T-cell (primary cell): Measurements from ENCODE around the gene ENKUR. TPM values are rescaled to one million over a fixed set of nuclear protein-coding genes. Genes with fewer than 3 reads are reported as not detected.
"Not testable (repeated sequence)": the region's sequence is repeated elsewhere in the genome, so short reads cannot be mapped to it uniquely, and the experiment has no call there.

Experiments
- ATAC-seq, 4 experiments: fragments of 200-7000 bp in 3 of 4; fragments of 150-1000 bp in 1 of 4; cut with Tn5 transposase; replicated peaks in 1 of 4; 1 replicate in 3 of 4; 2 replicates in 1 of 4; pipeline ENCODE4 v1.10.0; 2021; ENCODE audit warnings: moderate library complexity in 3 of 4, mild to moderate bottlenecking in 2 of 4, moderate number of reproducible peaks in 1 of 4
- CTCF ChIA-PET, 2 donors: fragments of 300-600 bp; sonication (Branson Sonifier 250); formaldehyde crosslinking; loops; one replicate each; lab custom pipeline; 2022; ENCODE audit warnings: antibody characterized with exemption in 2 of 2; lab: Charles Lee
- POLR2A ChIA-PET, 2 donors: fragments of 300-600 bp; sonication (Branson Sonifier 250); formaldehyde crosslinking; loops; one replicate each; lab custom pipeline; 2022; ENCODE audit warnings: antibody characterized with exemption in 2 of 2; lab: Charles Lee
- DNase-seq, 35 experiments: peaks; one replicate each; pipeline versions ENCODE4 v3.0.0 to v3.0.0-alpha.2; 2013 to 2023
- H3K27ac ChIP-seq: one replicate; pipeline ENCODE4 v1.5.1; 2013; ENCODE audit warnings: low read length
- H3K27me3 ChIP-seq, 2 experiments: replicated peaks in 1 of 2; 1 replicate in 1 of 2; 2 replicates in 1 of 2; pipeline versions ENCODE4 v1.6.1 to v1.7.0; 2013; ENCODE audit warnings: low read length in 1 of 2, mixed read lengths in 1 of 2; ENCODE audit not compliant: control insufficient read depth in 2 of 2, insufficient read depth in 2 of 2; ENCODE audit errors: extremely low read depth in 1 of 2
- H3K36me3 ChIP-seq, 2 donors: 1 replicate in 1 of 2; 2 replicates in 1 of 2; pipeline versions ENCODE4 v1.6.1 to v1.7.0; 2013; ENCODE audit warnings: low read length in 1 of 2; ENCODE audit not compliant: control insufficient read depth in 2 of 2, insufficient read depth in 1 of 2; ENCODE audit errors: extremely low read depth in 1 of 2
- H3K4me1 ChIP-seq, 2 experiments: 1 replicate in 1 of 2; 2 replicates in 1 of 2; pipeline versions ENCODE4 v1.6.1 to v1.7.0; 2013; ENCODE audit warnings: low read length in 2 of 2, mixed read lengths in 1 of 2; ENCODE audit not compliant: insufficient read depth in 2 of 2, control insufficient read depth in 1 of 2; ENCODE audit errors: extremely low read depth in 1 of 2
- H3K4me3 ChIP-seq, 2 donors: 1 replicate in 1 of 2; 2 replicates in 1 of 2; pipeline versions ENCODE4 v1.5.1 to v1.7.0; 2013; ENCODE audit warnings: mild to moderate bottlenecking in 2 of 2, low read length in 1 of 2, moderate library complexity in 1 of 2; ENCODE audit not compliant: control insufficient read depth in 1 of 2; ENCODE audit errors: extremely low read depth in 1 of 2
- H3K9me3 ChIP-seq: 2 replicates; pipeline ENCODE4 v1.7.0; 2013
- H3K27ac Mint-ChIP-seq, 2 donors: one replicate each; pipeline ENCODE4 v1.8.0; 2020 to 2021; ENCODE audit warnings: mild to moderate bottlenecking in 2 of 2, mixed read lengths in 2 of 2
- H3K27me3 Mint-ChIP-seq, 2 donors: one replicate each; pipeline ENCODE4 v1.8.0; 2021 to 2022; ENCODE audit warnings: mixed read lengths in 2 of 2
- H3K36me3 Mint-ChIP-seq: one replicate; pipeline ENCODE4 v1.8.0; 2021; ENCODE audit warnings: mixed read lengths
- H3K4me1 Mint-ChIP-seq, 3 donors: one replicate each; pipeline ENCODE4 v1.8.0; 2020 to 2022; ENCODE audit warnings: mixed read lengths in 3 of 3, mild to moderate bottlenecking in 1 of 3
- H3K4me3 Mint-ChIP-seq, 3 donors: one replicate each; pipeline ENCODE4 v1.8.0; 2020 to 2022; ENCODE audit warnings: mild to moderate bottlenecking in 3 of 3, mixed read lengths in 3 of 3, moderate library complexity in 3 of 3
- H3K9me3 Mint-ChIP-seq, 3 donors: one replicate each; pipeline ENCODE4 v1.8.0; 2020 to 2022; ENCODE audit warnings: mixed read lengths in 3 of 3
- WGBS: methylation state at CpG from one replicate; pipeline ENCODE4 v1.1.5; 2013; ENCODE audit warnings: missing lambda C conversion rate; ENCODE audit not compliant: insufficient coverage; 5-methylcytosine and 5-hydroxymethylcytosine counted together
- total RNA-seq, 35 experiments: library from RNA in 6 of 35; stranded (reverse) in 6 of 35; fragments of 120-200 nt in 1 of 35; gene quantifications; one replicate each; pipeline versions ENCODE4 v1.2.1 to v1.2.4 and lab custom pipeline; 2013 to 2026

ENKUR gene
- total RNA-seq, 5 donors from 2014 or later (not counting 1 experiment from before 2014, with no cell fraction given) = 0.48 TPM; not detected in 4

- Mint-ChIP-seq H3K27ac (no peak overlapping the region), H3K9me3 (no peaks in the 10 kb centered on the region), H3K4me3 (no peak overlapping the region), H3K36me3 (no peaks in the 10 kb centered on the region), H3K4me1 (peaks cover 5 to 6% (median 6%) of the 10 kb centered on the region in 3 donors), H3K27me3 (peaks cover 0 to 2% of the 10 kb centered on the region in 2 donors)
- no peaks in the 10 kb centered on the region for H3K27me3 ChIP-seq
- ATAC-seq = no peak
- no peak for DNase-seq
- H3K4me3 ChIP-seq = no peak overlapping the region
- CTCF ChIA-PET = no interaction called here
- H3K27ac ChIP-seq = no peak overlapping the region
- no peaks in the 10 kb centered on the region for H3K36me3 ChIP-seq
- no peaks in the 10 kb centered on the region for H3K9me3 ChIP-seq
- POLR2A ChIA-PET = no interaction called here
- peaks cover 0 to 1% of the 10 kb centered on the region in 2 experiments for H3K4me1 ChIP-seq
- WGBS = no CpG with 5 or more reads among the region's 4 CpGs
Observed at GRCh38 chr10:24958091-24958720, 57.8 kb downstream of the ENKUR start.

DNA sequence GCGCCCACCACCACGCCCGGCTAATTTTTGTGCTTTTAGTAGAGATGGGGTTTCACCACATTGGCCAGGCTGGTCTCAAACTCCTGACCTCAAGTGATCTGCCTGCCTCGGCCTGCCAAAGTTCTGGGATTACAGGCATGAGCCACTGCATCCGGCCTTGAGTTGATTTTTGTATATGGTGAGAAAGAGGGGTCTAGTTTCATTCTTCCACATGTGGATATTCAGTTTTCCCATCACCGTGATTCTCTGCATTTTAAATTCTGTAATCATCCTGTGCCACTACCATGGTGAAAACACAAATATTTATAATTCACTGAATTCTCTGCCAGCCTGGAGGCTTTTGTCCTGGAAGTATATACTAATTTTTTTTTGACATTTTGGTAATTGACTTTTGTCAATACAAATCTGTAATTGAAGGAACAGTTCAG, 58.3 kb downstream of the ENKUR start:
- DNase-seq, H3K36me3 Mint-ChIP-seq, H3K27ac Mint-ChIP-seq, CTCF ChIA-PET, H3K4me3 ChIP-seq, H3K27me3 ChIP-seq, POLR2A ChIA-PET, ATAC-seq, H3K4me3 Mint-ChIP-seq, H3K9me3 ChIP-seq, H3K27me3 Mint-ChIP-seq, H3K9me3 Mint-ChIP-seq, H3K27ac ChIP-seq, H3K36me3 ChIP-seq, H3K4me1 ChIP-seq: not testable (repeated sequence)
- no CpG with 5 or more reads among the region's 6 CpGs for WGBS
- H3K4me1 Mint-ChIP-seq = peaks cover 7 to 11% (median 11%) of the 10 kb centered on the region in 3 donors

DNA sequence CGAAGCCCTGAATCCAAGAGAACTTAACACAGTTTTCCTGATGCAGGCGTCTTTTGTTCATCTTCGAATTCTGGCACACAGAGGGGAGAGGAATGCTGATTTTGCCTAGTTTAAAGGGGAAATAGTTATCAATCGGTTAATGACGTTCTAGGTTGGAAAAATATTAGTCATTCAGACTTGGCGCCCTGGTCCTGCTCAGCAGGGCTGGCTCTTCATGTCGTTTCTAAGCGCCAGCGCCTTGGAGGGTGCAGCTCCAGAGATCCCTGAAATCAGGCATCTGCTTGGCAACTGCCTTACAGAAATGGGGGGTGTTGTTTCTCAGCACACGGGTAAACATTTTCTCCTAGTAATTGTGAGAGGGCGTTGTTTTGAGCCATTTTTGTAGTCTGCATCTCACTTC, 62.3 kb downstream of the ENKUR start:
- peak overlapping the region; percentile 74 to 83 (median 83) for H3K4me3 Mint-ChIP-seq
- no peaks in the 10 kb centered on the region for H3K36me3 ChIP-seq
- H3K4me3 ChIP-seq = no peak overlapping the region
- no peaks in the 10 kb centered on the region for H3K27me3 ChIP-seq
- ChIA-PET CTCF (interaction anchor here (0.6 to 0.7 kb wide), 5 partner anchors 64 to 405 kb away, joined by 3 to 10 read pairs (median 6); no protein-coding TSS in a partner anchor), POLR2A (interaction anchor here in 1 of 2 donors (0.6 kb wide), 1 partner anchor 10 kb away, joined by 11 read pairs; no protein-coding TSS in a partner anchor)
- no peak overlapping the region for H3K27ac ChIP-seq
- no peaks in the 10 kb centered on the region for H3K9me3 ChIP-seq
- H3K27ac Mint-ChIP-seq = peak overlapping the region in 1 of 2 donors; percentile 70
- 100% methylated on average over 7 of the region's 11 CpGs for WGBS
- DNase-seq (no peak), ATAC-seq (no peak)
- H3K27me3 Mint-ChIP-seq = peaks cover 0 to 2% of the 10 kb centered on the region in 2 donors
- peaks cover 10 to 25% (median 11%) of the 10 kb centered on the region in 3 donors for H3K4me1 Mint-ChIP-seq
- H3K36me3 Mint-ChIP-seq = no peaks in the 10 kb centered on the region
- no peaks in the 10 kb centered on the region for H3K9me3 Mint-ChIP-seq
- peaks cover 0 to 14% of the 10 kb centered on the region in 2 experiments for H3K4me1 ChIP-seq

- peak overlapping the region; percentile 74 to 83 (median 83) for H3K4me3 Mint-ChIP-seq
- H3K27ac Mint-ChIP-seq = peak overlapping the region; percentile 75 to 77
- H3K27me3 ChIP-seq = no peaks in the 10 kb centered on the region
- no peaks in the 10 kb centered on the region for H3K36me3 ChIP-seq
- peak; percentile 82 to 90 (median 83) for ATAC-seq
- peak; percentile 4 to 76 (median 45) for DNase-seq
- peaks cover 0 to 2% of the 10 kb centered on the region in 2 donors for H3K27me3 Mint-ChIP-seq
- ChIA-PET CTCF (interaction anchor here (0.6 to 1.2 kb wide), 10 partner anchors 16 to 1407 kb away, joined by 3 to 10 read pairs (median 4); no protein-coding TSS in a partner anchor), POLR2A (interaction anchor here (0.6 to 1.1 kb wide), 3 partner anchors 11 to 319 kb away, joined by 3 to 11 read pairs (median 6); no protein-coding TSS in a partner anchor)
- no peaks in the 10 kb centered on the region for H3K9me3 ChIP-seq
- peaks cover 0 to 14% of the 10 kb centered on the region in 2 experiments for H3K4me1 ChIP-seq
- 13% methylated on average over 46 of the region's 53 CpGs for WGBS
- H3K4me1 Mint-ChIP-seq = peaks cover 11 to 32% (median 13%) of the 10 kb centered on the region in 3 donors
- H3K27ac ChIP-seq = peak overlapping the region; percentile 43
- H3K9me3 Mint-ChIP-seq = no peaks in the 10 kb centered on the region
- no peaks in the 10 kb centered on the region for H3K36me3 Mint-ChIP-seq
- peak overlapping the region; percentile 62 to 73 for H3K4me3 ChIP-seq
Observed at GRCh38 chr10:24952707-24953645, 63.0 kb downstream of the ENKUR start.

- peaks cover 11 to 39% (median 15%) of the 10 kb centered on the region in 3 donors for H3K4me1 Mint-ChIP-seq
- peak within 1 kb of the TSS; percentile 77 to 81 for H3K27ac Mint-ChIP-seq
- 3% methylated on average over 41 of the region's 56 CpGs for WGBS
- peak within 1 kb of the TSS; percentile 71 to 73 for H3K4me3 ChIP-seq
- peaks cover 0 to 14% of the 10 kb centered on the region in 2 experiments for H3K4me1 ChIP-seq
- H3K9me3 ChIP-seq = no peaks in the 10 kb centered on the region
- peaks cover 0 to 2% of the 10 kb centered on the region in 2 donors for H3K27me3 Mint-ChIP-seq
- ChIA-PET CTCF (interaction anchor here (0.6 to 1.2 kb wide), 5 partner anchors 17 to 1407 kb away, joined by 3 to 5 read pairs (median 4); no protein-coding TSS in a partner anchor), POLR2A (interaction anchor here in 1 of 2 donors (0.6 to 1.1 kb wide), 2 partner anchors 260 to 319 kb away, joined by 3 read pairs; no protein-coding TSS in a partner anchor)
- DNase-seq (peak in 29 of 35 experiments; percentile 1 to 52 (median 17)), ATAC-seq (peak; percentile 53 to 69 (median 62))
- H3K27me3 ChIP-seq = no peaks in the 10 kb centered on the region
- peak within 1 kb of the TSS; percentile 43 for H3K27ac ChIP-seq
- H3K36me3 ChIP-seq = no peaks in the 10 kb centered on the region
- H3K9me3 Mint-ChIP-seq = no peaks in the 10 kb centered on the region
- no peaks in the 10 kb centered on the region for H3K36me3 Mint-ChIP-seq
- H3K4me3 Mint-ChIP-seq = peak within 1 kb of the TSS; percentile 77 to 83 (median 83)
Observed at GRCh38 chr10:24952143-24952706, 63.7 kb downstream of the ENKUR start, which contains the start of gene PRTFDC1. Gene PRTFDC1 (minus strand): TSS chr10:24952606. CDS start chr10:24952575, 31 bp downstream.
